Left ventricle myocardium superior (tissue), 1 donor: ENCODE measurements around the gene ADAMTS17. TPM values are rescaled to one million over a fixed set of nuclear protein-coding genes. Genes with fewer than 3 reads are reported as not detected.
"Not testable (repeated sequence)": the region's sequence is repeated elsewhere in the genome, so short reads cannot be mapped to it uniquely, and the experiment has no call there.

Source experiments
- ATAC-seq: fragments of 200-7000 bp; cut with Tn5 transposase; one replicate; pipeline ENCODE4 v1.9.1; 2020; ENCODE audit warnings: mild to moderate bottlenecking, moderate library complexity
- DNase-seq: peaks from one replicate; pipeline ENCODE4 v3.0.0-alpha.2; 2020
- intact Hi-C: fragments of 100-400 bp; cut with micrococcal nuclease; formaldehyde crosslinking; loops from one replicate; pipeline ENCODE4 v1.11.0; 2022
- total RNA-seq: library from RNA; stranded (reverse); fragmentation: NEBNext Ultra II Directional; extraction: Animal tissue kit (Norgen Biotek cat#: 25700); gene quantifications from one replicate; pipeline ENCODE4 v1.2.1, GENCODE V29; 2021
- donor health status: DM: no; HTN: yes; CAD: no; lungs with severe emphysema.

The ADAMTS17 gene
- total RNA-seq, 1 donor from 2014 or later, result 2.9 TPM

GRCh38 chr15:100093211-100094126 lies 248.3 kb downstream of the ADAMTS17 start:
- intact Hi-C loops, result no loop called here
- DNase-seq (no peak), ATAC-seq (no peak)

GRCh38 chr15:100092034-100092433 lies 249.7 kb downstream of the ADAMTS17 start:
- no peak for ATAC-seq
- DNase-seq, result no peak
- intact Hi-C loops, result no loop called here

- ATAC-seq, result no peak
- intact Hi-C loops, result no loop called here
- no peak for DNase-seq
Measured at GRCh38 chr15:100090411-100090810, 251.4 kb downstream of the ADAMTS17 start.

- DNase-seq, intact Hi-C loops, ATAC-seq: not testable (repeated sequence)
Measured at GRCh38 chr15:100084042-100084821, 257.5 kb downstream of the ADAMTS17 start.

- ATAC-seq (peak; percentile 91), DNase-seq (peak; percentile 66)
Measured at GRCh38 chr15:100083572-100083971, 258.2 kb downstream of the ADAMTS17 start.

GRCh38 chr15:100082761-100083402 lies 258.9 kb downstream of the ADAMTS17 start:
- intact Hi-C loops, result no loop called here
- DNase-seq (no peak), ATAC-seq (peak; percentile 99)

More at GRCh38 chr15:100083572-100083971, 258.2 kb downstream of the ADAMTS17 start:
- intact Hi-C loops, result no loop called here

GRCh38 chr15:100081454-100081853 lies 260.3 kb downstream of the ADAMTS17 start:
- DNase-seq (no peak), ATAC-seq (no peak)
- intact Hi-C loops, result no loop called here

- intact Hi-C loops, result no loop called here
- no peak for ATAC-seq
- DNase-seq, result no peak
Measured at GRCh38 chr15:100078511-100079220, 263.1 kb downstream of the ADAMTS17 start.

- DNase-seq (no peak), ATAC-seq (peak; percentile 51)
- intact Hi-C loops, result no loop called here
Measured at GRCh38 chr15:100075229-100075628, 266.5 kb downstream of the ADAMTS17 start.

- intact Hi-C loops, result no loop called here
- ATAC-seq (no peak), DNase-seq (no peak)
Measured at GRCh38 chr15:100073982-100074381, 267.8 kb downstream of the ADAMTS17 start.

- ATAC-seq, intact Hi-C loops, DNase-seq: not testable (repeated sequence)
Measured at GRCh38 chr15:100066521-100067280, 275.1 kb downstream of the ADAMTS17 start.

- DNase-seq, result no peak
- ATAC-seq, result peak; percentile 71
- intact Hi-C loops, result no loop called here
Measured at GRCh38 chr15:100061944-100062343, 279.8 kb downstream of the ADAMTS17 start.

- intact Hi-C loops, result no loop called here
- DNase-seq, result no peak
- ATAC-seq, result peak; percentile 86
Measured at GRCh38 chr15:100060276-100060926, 281.4 kb downstream of the ADAMTS17 start.

GRCh38 chr15:100059521-100059920 lies 282.3 kb downstream of the ADAMTS17 start:
- intact Hi-C loops, result no loop called here
- no peak for ATAC-seq
- DNase-seq, result no peak

GRCh38 chr15:100059094-100059493 lies 282.7 kb downstream of the ADAMTS17 start:
- no peak for DNase-seq
- no peak for ATAC-seq
- intact Hi-C loops, result no loop called here

GRCh38 chr15:100058458-100058857 lies 283.3 kb downstream of the ADAMTS17 start:
- no peak for ATAC-seq
- no peak for DNase-seq
- intact Hi-C loops, result no loop called here

- intact Hi-C loops, result no loop called here
- ATAC-seq (no peak), DNase-seq (no peak)
Measured at GRCh38 chr15:100057281-100057680, 284.5 kb downstream of the ADAMTS17 start.
